ENCODE results near the gene LRTM2.

DNA sequence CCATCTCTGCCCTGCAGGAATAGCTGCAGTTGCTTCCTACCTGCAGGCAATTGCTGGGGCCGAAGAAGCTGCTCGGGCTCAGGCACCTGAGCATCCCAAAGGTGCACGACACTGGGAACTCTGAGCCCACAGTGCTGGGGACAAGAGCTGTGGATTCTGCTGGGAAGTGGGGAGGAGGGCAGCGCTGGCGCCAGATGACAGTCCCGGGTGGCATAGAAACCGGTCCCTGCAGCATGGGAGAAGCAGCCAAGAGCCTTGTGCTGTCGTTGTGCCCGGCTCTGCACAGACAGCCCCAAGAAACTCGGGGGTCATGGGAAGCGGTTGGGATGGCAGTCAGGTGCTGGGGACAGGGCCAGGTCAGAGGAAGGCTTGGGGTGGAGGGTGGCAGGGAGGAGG is 529 bp downstream of the LRTM2 start:
- no peak for TF ChIP-seq POLR2AphosphoS5 (IDR thresholded peaks at IDR 0.05; ENCODE audit: low read depth, low read length)
- TF ChIP-seq, protein P1, sequence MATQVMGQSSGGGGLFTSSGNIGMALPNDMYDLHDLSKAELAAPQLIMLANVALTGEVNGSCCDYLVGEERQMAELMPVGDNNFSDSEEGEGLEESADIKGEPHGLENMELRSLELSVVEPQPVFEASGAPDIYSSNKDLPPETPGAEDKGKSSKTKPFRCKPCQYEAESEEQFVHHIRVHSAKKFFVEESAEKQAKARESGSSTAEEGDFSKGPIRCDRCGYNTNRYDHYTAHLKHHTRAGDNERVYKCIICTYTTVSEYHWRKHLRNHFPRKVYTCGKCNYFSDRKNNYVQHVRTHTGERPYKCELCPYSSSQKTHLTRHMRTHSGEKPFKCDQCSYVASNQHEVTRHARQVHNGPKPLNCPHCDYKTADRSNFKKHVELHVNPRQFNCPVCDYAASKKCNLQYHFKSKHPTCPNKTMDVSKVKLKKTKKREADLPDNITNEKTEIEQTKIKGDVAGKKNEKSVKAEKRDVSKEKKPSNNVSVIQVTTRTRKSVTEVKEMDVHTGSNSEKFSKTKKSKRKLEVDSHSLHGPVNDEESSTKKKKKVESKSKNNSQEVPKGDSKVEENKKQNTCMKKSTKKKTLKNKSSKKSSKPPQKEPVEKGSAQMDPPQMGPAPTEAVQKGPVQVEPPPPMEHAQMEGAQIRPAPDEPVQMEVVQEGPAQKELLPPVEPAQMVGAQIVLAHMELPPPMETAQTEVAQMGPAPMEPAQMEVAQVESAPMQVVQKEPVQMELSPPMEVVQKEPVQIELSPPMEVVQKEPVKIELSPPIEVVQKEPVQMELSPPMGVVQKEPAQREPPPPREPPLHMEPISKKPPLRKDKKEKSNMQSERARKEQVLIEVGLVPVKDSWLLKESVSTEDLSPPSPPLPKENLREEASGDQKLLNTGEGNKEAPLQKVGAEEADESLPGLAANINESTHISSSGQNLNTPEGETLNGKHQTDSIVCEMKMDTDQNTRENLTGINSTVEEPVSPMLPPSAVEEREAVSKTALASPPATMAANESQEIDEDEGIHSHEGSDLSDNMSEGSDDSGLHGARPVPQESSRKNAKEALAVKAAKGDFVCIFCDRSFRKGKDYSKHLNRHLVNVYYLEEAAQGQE (IDR thresholded peaks at IDR 0.05; ENCODE audit: insufficient read depth in 1 of 2, low read depth in 2 of 2, low read length in 2 of 2) = no peak
- TF ChIP-seq SIN3A (IDR thresholded peaks at IDR 0.05; ENCODE audit: borderline replicate concordance, insufficient read depth, low read length) = no peak
- TF ChIP-seq FOXP2 (optimal IDR thresholded peaks at IDR 0.05; ENCODE audit: borderline replicate concordance, extremely low read depth, extremely low read length, insufficient read depth) = no peak

All from PFSK-1 (cell line).